ENCODE data around the gene MYOM1.

Gene MYOM1

DNA sequence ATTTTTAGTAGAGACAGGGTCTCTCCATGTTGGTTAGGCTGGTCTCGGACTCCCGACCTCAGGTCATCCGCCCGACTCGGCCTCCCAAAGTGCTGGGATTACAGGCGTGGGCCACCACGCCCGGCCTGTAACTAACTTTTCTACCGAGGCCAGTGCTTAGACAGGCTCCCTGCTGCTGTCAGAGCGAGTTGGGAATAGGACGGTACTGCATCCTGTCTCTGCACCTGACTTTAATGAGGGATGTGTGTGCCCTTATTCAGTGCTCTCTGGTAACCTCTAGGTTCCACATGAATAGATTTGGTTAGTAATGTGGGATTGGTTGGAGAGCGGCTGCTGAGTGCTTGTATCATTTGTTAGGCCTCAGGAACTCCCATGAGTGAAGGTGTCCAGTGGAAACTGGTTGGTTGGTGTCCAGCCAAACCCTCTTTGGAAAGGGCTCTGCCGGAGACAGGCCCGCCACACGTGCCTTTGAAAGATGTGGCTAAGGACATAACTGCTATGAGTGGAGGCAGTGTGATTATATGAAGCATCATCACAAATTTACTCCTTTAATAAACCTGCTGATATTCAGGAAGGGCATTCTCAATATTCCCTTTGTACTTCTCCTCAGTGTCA lies 36.6 kb downstream of the MYOM1 start:
- no peak for DNase-seq

DNA sequence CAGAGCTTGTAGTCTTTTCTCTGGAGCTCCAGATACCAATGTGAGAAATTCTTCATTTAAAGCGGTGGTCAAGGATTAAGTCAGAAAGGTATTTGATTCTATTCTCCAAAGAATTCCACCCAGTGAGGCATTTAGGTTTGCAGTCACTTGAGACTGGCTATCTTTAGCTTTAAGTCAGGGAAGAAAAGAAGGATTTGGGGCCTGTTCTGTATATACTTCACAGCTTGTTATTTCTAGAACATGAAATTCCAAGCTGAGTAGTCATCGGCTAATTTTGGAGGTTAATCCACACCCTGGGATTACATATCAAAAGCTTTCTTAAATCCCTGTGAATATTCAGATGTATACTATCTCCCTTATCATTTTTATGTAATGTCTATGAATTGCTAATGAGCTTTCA lies 39.4 kb downstream of the MYOM1 start:
- DNase-seq, result no peak

DNA sequence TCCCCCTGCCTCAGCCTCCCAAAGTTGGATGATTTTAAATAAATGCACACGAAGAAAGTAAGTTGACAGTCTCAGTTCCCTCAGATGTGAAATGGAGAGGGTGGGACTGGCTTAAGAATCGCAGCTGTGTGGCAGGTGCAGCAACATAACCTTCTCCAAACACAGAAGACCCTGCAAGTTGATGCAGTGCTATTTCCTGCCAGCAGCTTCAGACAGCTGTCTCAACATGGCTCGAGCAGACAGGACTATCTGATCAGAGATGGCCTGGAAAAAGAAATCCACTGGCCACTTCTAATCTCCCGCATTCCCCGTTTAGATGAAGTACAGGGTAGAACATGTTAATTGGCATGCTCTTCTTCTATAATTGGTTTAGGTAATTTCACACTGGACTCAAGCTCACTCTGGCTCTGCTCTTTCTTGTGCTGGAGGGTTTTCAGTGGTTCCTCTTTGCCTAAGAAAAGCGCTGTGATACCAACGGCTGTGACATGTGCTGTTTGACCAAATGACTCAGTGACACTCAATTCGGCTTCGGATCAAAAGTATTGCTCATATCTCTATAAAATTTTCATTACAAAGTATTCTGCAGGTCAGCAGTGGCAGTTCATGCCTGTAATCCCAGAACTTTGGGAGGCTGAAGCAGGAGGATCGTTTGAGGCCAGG lies 40.2 kb downstream of the MYOM1 start:
- no peak for DNase-seq

DNA sequence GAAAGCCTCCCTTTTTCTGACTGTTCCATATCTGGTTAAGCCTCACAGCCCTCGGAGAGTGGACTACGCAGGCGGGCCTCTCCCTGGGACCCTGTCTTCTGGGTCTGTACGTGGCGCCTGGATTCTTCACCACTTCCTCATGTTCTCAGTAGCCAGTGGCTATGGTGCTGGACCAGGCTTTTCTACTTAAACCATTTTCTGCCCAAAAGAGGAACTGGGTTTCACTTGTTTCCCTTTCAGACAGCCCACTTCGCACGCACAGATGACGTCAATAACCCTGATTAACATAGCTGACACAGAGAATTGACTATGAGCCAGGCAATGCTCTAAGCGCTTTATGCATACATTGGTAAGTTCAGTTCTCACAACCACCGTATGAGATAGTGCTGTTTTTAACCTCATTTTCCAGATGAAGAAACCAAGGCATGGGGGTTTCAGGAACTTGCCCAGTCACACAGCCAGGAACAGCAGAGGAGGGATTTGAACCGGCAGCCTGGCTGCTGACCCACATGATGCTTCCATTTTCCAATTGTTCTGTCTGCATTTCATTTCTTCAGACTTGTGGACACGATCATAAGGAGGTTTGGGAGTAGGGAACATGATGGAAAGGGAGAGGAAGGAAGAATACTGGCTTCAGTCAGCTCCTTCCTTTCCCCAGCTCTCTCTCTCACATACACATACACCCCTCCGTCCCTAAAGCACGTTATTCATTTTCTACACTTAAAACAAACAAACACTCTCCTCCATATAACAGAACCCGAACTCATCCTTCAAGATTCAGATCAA lies 41.7 kb downstream of the MYOM1 start:
- DNase-seq, result no peak

DNA sequence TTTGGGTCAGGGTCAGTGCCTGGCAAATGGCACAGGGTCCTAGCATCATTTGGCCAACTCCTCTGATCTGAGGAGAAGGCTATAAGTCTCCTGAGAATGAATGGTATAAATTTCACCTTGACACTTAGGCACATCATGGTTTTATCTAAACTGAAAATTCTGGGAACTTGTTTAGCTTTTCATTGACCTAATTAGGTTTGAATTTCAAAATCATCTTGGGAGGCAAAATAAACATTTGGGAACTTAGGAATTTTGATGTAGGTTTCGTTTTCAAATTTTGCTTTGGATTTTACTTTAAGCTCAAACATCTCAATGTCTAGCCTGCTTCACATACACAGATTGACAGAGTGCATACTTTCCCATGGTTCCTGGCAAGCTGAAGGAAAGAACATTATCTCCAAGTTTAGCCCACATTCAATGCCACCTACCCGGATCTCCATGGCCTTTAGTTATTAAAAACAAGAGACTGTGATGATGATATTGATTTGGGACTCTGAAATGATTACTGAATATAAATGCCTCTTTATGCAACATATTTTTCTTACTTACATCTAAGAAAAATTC lies 44.5 kb downstream of the MYOM1 start:
- no peak for DNase-seq

DNA sequence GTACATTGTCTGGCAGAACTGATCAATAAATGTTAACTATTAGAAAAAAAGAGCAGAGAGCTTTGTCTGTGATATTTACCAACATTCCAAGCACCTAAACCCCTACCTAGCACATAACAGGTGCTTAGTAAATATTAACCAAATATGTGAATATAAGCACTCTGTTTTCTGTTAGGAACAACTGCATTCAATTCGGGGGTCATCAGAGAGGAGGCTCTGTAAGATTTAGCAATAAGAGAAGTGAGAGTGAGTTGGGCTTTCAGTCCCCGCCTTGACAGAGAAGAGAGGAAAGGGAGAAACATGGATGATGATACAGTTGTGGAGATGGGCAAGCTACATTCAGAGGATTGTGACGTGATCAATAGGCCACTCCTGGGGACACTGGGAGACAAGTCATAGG lies 47.7 kb downstream of the MYOM1 start:
- DNase-seq, result no peak

DNA sequence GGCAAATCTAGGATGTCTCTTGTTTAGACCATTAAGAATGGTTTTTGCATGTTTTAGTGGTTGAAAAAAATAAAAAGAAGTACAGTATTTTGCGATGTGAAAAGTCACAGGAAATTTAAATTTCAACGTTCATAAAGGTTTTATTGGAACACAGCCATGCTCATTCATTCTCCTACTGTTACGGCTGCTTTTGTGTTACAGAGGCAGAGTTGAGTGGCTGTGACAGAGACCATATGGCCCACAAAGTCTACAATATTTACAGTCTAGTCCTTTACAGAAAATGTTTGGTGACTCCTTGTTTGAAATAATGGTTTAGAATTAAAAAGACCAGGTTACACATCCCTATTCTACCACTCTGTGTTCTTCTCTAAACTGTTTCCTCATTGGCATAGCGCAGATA lies 48.1 kb downstream of the MYOM1 start:
- DNase-seq, result no peak

DNA sequence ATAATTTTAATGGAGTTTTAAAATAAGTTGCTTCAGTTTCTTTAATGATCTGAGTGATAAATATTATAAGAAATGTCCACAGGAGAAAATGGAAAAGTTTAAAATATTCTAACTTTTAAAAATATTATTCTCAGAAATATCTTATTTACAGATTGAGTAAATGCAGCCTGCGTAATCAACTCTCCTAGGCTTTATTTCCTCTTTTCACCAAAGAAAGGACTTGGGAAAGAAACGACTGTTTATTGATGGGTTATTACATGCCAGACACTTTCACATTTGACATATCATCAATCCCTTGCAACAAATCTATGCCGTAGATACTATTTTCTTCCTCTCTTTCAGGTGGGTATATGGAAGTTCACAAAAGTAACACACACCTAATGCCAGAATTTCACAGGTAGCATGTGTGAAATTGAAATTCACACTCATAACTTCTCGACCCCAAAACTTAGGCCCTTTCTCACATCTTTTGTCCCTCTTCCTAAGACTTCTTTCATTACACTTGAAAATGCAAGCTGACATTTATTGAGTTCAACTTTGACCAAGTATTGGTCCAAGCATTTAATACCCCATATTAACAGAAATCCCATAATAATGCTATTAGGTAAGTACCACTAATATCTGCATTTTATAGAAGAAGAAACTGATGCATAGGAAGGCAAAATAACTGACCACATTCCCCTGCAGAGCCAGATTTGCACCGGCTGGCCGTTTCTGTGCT lies 49.2 kb downstream of the MYOM1 start:
- no peak for DNase-seq

DNA sequence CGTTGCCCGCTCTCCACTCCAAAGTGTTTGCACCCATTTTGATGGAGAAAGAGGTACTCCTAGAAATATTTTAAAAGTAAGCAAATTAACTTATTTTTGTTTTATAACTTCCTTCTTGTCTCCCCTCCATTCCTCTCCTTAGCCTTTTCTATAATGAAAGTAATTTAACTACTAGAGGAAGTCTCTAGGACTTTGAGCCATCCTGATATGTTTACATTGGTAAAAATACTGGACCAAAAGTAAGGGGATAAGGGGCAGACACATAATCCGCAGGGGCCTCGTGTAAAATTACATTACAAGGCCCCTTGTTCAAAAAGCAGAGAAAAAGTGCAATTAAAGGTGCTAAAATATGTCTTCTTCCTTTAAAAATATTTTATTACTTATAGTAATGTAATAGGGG lies 55.4 kb downstream of the MYOM1 start:
- no peak for DNase-seq

DNA sequence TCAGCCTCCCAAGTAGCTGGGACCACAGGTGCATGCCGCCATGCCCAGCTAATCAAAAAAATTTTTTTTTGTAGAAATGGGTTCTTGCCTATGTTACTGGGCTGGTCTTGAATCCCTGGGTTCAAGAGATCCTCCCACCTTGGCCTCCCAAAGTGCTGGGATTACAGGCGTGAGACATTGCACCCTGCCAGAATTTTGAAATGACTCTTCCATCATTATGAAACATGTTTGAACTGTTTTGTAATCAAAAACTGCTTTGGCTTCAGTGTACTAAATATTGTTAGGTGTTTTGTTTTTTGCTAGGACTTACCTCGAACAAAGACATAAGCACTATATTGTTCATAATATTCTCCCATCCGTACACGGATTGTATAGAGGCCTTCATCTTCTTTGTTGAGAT lies 55.8 kb downstream of the MYOM1 start:
- DNase-seq, result no peak

DNA sequence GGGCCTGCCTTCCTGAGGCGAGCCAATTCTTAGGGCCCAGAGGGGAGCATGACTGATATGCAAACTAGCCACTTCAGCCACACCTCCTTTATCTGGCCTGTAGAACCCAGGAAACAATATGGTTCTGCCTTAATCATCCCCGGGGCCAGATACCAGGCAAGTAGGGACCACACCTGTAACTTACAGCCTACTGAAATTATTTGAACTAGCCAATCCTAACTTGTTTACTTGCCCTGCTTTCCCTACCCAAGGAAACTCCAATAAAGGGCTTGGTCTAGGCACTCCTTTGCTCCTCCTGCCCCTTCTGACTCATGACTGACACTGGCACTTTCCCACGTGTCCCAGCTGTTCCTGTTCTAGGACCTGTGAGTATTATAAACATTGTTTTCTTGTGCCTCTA lies 57.6 kb downstream of the MYOM1 start:
- no peak for DNase-seq

DNA sequence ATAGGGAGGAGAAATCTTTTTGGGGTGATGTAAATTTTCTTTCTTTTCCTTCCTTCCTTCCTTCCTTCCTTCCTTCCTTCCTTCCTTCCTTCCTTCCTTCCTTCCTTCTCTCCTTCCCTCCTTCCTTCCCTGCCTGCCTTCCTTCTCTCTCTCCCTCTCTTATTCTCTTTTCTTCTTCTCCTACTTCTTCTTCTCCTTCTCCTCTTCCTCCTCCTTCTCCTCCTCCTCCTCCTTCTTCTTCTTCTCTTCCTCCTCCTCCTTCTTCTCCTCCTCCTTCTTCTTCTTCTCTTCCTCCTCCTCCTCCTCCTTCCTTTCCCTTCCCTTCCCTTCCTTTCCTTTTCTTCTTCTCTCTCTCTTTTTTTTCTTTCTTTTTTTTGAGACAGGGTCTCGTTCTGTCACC lies 59.9 kb downstream of the MYOM1 start:
- DNase-seq, result no peak

DNA sequence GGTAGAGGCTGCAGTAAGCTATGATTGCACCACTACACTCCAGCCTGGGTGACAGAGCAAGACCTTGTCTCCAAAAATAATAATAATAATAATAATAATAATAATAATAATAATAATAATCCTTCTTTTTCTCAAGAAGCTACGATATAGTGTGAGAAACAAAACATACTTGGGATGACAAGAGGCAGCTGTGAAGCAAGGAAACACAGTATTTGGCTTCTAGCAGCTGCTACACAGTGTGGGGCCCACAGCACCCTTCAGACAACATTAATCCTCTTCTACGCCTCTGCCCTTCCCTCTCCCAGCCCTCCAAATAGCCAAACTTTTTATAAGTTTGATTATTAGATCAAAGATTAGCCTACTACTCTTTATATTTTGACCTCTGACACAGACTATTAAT lies 62.2 kb downstream of the MYOM1 start:
- no peak for DNase-seq

DNA sequence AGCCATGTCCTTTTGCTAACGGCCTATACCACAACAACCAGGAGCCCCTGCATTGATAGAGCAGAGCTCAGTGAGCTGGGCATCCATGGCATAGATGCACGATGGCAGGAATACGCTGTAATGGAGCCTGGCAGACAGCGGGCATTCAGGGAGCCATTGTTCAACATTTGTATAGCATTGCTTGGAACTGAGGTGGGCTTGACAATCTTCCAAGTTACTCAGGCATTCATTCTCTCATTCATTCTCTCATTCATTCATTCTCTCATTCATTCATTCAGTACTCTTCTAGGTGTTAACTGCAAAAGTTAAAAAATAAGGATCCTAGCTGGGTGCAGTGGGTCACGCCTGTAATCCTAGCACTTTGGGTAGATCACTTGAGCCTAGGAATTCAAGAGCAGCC lies 62.7 kb downstream of the MYOM1 start:
- no peak for DNase-seq

DNA sequence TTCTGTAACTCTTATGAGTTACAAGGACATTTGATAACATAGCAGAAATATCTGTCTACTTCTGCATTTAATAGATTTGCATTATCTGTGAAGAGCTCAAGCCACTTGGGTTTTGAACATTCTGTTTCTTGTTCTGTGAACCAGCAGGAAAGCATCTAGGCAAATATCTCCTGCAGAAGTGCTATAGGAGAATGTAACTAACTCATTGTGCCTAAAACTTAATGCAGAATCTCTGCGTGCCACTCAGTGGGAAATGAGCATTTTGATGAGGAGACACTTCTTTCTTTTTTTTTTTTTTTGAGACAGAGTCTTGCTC lies 63.5 kb downstream of the MYOM1 start:
- no peak for DNase-seq

DNA sequence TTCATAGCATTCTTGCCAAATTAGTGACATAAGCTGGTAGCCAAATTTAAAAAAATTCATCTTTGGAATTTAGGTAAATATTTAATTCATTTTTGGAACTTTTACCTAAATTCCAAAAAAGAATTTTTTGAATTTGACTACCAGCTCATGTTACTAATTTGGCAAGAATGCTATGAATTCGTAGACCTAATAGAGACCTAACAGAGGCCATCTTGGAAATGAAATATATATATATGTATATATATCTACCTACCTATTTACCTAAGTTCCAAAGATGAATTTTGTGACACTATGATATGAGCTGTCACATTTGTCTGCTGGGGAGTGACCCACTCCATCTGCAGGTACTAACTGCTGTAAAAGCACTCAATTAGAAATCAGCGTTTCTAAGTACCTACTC lies 65.6 kb downstream of the MYOM1 start:
- no peak for DNase-seq

DNA sequence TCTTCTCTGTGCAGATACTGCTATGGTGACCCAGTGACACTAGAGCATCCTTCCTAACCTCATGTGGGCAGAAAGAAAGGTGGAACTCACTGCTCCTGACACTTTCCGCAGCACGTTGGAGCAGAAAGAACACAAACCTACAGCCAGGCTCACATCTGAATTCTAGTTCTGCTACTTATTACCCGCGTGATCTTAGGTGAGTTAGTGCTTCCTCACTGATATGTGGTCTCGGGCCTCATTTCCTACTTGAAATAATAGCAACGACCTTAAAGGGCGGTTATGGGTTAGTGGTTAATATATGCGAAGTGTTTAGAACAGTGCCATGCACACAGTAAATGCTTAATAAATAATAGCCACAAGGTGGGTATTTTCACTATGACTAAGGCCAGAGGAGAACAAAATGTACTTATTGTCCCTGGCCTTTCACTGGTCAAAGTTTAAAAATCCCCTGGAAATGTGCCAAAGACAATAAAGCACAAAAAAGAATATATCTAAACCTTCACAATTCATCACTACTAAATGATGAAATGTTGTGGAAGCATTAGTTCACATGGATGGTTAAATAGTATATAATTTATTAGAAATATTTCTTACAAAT lies 66.6 kb downstream of the MYOM1 start:
- DNase-seq, result no peak

DNA sequence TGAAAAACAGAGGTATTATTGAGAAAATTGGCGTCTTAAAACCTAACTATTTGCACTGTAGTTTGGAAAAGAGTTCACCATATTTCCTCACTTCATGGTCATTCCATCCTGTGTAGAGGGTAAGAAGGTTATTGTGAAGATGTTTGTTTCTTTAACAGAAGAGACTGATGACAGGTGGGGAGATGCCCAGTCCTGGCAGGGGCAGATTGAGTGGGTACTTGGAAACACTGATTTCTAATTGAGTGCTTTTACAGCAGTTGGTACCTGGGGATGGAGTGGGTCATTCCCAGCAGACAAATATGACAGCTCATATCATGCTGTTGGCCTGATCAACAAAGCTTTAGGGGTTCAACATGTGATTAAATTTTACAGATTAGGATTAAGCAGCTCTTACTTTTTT lies 67.5 kb downstream of the MYOM1 start:
- no peak for DNase-seq

DNA sequence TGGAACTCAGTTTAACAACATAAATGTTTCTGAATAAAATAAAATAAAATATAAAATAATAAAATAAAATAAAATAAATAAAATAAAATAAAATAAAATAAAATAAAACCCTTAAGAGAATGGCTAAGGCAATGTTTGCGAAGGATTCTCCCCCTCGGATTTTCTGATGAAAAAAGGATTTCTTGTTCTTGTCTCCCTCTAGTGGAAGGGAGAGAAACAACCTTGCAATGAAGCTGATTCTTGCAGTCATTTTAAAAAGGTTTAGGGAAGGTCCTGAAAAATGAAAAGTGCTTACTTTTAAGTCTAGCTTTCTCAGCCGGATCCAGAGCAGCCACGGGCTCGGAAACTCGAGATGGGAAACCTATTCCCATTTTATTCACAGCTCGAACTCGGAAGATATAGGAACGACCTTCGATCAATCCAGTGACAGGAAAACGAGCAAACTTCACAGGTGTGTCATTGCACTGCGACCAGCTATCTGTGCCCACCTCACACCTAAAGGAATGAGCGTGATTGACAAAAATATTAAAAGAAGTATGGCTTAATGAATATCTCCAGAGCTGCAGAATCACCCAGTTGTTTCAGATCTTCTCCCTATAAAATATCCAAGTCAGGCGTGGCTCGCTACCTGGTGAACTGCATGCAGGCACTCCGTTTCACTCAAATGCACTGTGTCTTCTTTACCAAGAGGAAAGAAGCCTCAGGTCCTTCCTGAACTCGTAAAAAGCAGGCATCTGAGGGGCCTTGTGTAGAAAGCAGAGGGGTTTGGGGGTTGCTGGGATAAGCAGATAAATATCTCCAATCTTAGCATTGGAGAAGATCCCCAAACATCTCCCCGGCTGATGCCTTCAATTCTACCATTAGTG lies 68.1 kb downstream of the MYOM1 start:
- DNase-seq, result no peak

DNA sequence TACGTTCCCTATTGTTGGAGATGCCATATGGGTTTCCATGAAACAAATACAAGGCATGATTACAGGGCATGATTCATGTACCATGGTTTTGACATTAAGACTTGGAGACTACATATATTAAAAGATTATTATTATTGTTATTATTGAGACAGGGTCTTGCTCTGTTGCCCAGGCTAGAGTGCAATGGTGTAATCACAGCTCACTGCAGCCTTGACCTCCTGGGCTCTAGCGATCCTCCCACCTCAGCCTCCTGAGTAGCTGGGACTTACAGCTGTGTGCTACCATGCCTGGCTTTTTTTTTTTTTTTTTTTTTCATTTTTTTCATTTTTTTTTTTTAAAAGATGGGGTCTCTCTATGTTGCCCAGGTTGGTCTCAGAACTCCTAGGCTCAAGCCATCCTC lies 69.1 kb downstream of the MYOM1 start:
- no peak for DNase-seq

DNA sequence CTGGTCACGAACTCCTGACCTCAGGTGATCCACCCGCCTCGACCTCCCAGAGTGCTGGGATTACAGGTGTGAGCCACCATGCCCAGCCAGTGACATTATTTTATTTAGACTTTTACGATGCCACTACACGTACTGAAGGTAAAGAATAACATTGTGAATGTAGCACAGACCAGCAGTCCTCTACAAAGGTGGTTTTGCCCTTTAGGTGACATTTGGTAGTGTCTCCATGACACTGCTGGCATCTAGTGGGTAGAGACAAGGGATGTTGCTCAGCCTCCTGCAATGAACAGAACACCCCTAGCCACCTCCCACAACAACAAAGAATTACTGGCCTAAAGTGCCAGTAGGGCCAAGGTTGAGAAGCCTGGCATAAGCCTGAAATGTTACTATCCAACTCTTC lies 69.5 kb downstream of the MYOM1 start:
- no peak for DNase-seq

DNA sequence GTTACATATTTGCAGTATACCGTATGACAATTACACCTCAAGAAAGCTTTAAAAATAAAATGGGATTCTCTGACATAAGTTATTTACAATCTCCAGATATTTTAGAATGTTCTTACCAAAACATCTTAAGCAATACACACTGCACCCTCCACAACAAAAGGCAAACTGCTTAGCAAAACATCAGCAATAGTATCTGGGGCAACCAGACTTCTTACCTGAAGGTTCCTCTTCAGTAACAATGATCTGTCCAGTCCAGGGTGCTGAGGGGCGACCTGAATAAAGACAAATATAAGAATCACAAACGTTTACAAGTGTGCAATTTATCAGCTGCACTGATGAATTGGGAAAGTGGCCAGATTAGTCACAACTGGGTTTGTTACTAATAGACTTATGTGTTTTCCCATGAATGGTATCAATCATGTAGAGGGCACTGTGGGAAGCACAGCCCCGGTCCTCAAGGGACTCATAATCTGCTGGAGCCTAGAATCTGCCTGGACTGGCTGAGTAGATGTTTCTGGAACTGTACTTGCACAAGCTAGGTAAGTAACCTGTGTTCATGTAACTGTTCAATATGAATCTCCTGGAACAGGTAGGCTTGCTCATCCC lies 70.7 kb downstream of the MYOM1 start:
- no peak for DNase-seq
